ENCODE data around the gene OR9Q1.

The OR9Q1 gene, protein sequence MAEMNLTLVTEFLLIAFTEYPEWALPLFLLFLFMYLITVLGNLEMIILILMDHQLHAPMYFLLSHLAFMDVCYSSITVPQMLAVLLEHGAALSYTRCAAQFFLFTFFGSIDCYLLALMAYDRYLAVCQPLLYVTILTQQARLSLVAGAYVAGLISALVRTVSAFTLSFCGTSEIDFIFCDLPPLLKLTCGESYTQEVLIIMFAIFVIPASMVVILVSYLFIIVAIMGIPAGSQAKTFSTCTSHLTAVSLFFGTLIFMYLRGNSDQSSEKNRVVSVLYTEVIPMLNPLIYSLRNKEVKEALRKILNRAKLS

DNA sequence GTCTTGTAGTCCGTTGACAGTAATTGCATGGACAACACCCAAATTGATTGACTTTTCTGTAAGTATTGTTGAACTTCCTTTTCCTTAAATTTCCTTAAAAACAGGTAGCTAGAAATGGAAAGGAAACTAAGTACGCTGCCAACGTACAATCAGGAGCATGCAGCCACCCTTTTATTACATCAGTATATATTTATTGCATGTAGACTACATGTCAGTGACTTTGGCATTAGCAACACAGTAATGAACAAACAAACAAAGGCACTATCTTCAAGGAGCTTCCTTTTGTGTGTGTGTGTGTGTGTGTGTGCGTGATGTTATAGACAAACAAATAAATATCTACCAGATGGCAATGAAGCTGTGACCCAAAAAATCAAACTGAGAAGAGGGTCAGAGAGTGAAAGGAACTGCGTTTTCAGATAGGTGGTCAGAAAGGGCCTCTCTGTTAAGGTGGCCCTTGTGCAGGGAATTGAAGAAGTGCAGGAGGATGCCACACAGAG, at the start of gene OR9Q1:
TSS of gene OR9Q1 (plus strand) at position 447 of the 497 bp plus-strand sequence. CDS start 155,564 bp downstream, outside the sequence.
- Histone ChIP-seq H3K9ac (no peak within 1 kb of the TSS), H3K9me3 (replicated peaks in 1 of 11) (no peaks in the 10 kb centered on the region), H3K4me1 (no peaks in the 10 kb centered on the region), H3K27ac (no peak within 1 kb of the TSS), H3K27me3 (no peaks in the 10 kb centered on the region), H4K20me1 (no peaks in the 10 kb centered on the region), H3K4me2 (no peak within 1 kb of the TSS), H3K4me3 (no peak within 1 kb of the TSS), H3K36me3 (no peaks in the 10 kb centered on the region)
- TF ChIP-seq Cebpa-rat (IDR thresholded peaks at IDR 0.05): no peak

DNA sequence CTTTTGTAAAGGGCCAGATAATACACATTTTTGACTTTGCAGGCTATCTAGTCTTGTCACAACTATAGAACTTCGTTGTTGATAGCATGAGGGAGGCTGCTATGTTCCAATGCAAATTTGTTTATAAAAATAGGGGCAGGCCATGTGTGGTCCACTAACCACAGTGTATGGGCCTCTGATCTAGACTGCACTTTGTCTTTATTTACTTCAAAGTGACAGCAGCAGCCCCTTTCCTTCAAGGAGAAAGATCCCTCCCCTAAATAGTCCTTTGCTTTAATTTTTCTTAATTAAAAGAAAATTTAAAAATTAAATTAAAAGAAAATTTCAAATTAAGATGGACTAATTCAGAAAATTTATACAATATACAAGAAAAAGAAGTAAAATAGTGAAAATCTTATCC, 49.5 kb upstream of the OR9Q1 start:
- no peaks in the 10 kb centered on the region for H3K27me3 ChIP-seq
- no peaks in the 10 kb centered on the region for H4K20me1 ChIP-seq
- no peak overlapping the region for H3K9ac ChIP-seq
- no peaks in the 10 kb centered on the region; a peak in 1 of 22 replicates for H3K9me3 ChIP-seq (replicated peaks in 1 of 11)
- TF ChIP-seq Cebpa-rat (IDR thresholded peaks at IDR 0.05): no peak
- no peak overlapping the region for H3K4me2 ChIP-seq
- no peaks in the 10 kb centered on the region for H3K36me3 ChIP-seq
- H3K27ac ChIP-seq: no peak overlapping the region
- H3K4me3 ChIP-seq: no peak overlapping the region
- peaks cover 0 to 13% (median 3%) of the 10 kb centered on the region in 10 experiments; a peak in 9 of 20 replicates for H3K4me1 ChIP-seq

DNA sequence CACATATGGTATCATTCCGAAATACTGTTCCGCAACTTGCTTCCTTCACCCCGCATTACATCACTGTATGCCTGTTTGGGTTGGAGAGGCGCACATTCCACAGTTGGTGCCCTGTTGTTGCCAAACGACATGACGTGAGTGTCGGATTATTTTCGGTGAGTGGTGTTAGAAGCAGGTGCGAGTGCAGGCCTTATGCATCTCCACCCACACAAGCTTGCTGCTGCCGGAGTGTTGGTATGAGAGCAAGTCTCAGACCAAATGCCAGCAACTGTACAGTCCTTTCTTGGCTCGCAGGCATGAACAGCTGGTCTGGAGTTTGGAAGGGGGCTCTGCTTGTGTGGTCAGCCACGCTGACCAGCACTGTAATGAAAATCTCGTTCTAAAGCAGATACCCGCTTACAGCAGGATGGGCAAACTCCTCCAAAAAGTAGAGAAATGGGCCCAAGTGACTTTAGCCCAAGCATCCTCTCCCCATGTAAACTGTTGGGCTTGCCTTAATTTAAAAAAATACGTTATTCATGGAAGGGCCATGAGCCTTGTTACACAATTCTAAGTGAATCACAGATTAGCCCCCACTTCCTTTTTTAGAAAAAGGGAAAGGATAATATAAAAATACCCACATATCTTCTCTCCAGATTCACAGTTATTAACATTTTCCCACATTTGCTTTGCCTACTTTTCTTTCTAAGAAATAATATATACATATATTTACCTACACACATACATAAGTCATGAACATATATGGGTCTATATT, 48.7 kb upstream of the OR9Q1 start:
- no peak overlapping the region; a peak in 1 of 22 replicates for H3K9ac ChIP-seq
- H4K20me1 ChIP-seq: no peaks in the 10 kb centered on the region
- no peaks in the 10 kb centered on the region; a peak in 1 of 22 replicates for H3K9me3 ChIP-seq (replicated peaks in 1 of 11)
- peaks cover 0 to 13% (median 3%) of the 10 kb centered on the region in 10 experiments; a peak in 9 of 20 replicates for H3K4me1 ChIP-seq
- H3K4me2 ChIP-seq: peak overlapping the region in 5 of 11 experiments; percentile 38 to 72 (median 62); a peak in 9 of 22 replicates
- TF ChIP-seq Cebpa-rat (IDR thresholded peaks at IDR 0.05): no peak
- H3K36me3 ChIP-seq: no peaks in the 10 kb centered on the region
- H3K27ac ChIP-seq: peak overlapping the region in 3 of 11 experiments; percentile 22 to 48 (median 24); a peak in 4 of 22 replicates
- H3K27me3 ChIP-seq: no peaks in the 10 kb centered on the region
- no peak overlapping the region for H3K4me3 ChIP-seq

DNA sequence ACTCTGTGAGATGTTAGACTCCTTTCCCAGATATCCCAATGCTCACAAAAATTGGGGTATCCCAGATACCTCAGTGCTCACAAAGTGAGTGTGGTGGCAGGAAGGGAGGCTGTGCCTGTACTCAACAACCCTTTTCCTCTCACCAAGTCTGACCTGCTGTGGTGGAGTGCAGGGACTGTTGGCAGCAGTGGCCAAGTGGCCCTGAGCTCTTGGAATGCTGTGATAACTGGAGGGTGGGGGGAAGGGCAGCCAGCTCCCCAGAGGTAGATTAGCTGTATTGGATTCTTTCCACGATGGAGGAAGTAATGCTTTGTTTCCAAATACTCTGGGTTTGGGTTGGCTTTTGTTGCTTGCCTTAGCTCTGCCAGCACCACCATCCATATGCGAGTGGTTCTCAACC, 46.0 kb upstream of the OR9Q1 start:
- Histone ChIP-seq H3K4me1 (peaks cover 0 to 13% (median 3%) of the 10 kb centered on the region in 10 experiments; a peak in 9 of 20 replicates), H4K20me1 (no peaks in the 10 kb centered on the region), H3K36me3 (no peaks in the 10 kb centered on the region), H3K4me2 (no peak overlapping the region), H3K27me3 (no peaks in the 10 kb centered on the region), H3K9me3 (replicated peaks in 1 of 11) (no peaks in the 10 kb centered on the region; a peak in 1 of 22 replicates), H3K27ac (no peak overlapping the region), H3K9ac (no peak overlapping the region), H3K4me3 (no peak overlapping the region)
- TF ChIP-seq Cebpa-rat (IDR thresholded peaks at IDR 0.05): no peak

DNA sequence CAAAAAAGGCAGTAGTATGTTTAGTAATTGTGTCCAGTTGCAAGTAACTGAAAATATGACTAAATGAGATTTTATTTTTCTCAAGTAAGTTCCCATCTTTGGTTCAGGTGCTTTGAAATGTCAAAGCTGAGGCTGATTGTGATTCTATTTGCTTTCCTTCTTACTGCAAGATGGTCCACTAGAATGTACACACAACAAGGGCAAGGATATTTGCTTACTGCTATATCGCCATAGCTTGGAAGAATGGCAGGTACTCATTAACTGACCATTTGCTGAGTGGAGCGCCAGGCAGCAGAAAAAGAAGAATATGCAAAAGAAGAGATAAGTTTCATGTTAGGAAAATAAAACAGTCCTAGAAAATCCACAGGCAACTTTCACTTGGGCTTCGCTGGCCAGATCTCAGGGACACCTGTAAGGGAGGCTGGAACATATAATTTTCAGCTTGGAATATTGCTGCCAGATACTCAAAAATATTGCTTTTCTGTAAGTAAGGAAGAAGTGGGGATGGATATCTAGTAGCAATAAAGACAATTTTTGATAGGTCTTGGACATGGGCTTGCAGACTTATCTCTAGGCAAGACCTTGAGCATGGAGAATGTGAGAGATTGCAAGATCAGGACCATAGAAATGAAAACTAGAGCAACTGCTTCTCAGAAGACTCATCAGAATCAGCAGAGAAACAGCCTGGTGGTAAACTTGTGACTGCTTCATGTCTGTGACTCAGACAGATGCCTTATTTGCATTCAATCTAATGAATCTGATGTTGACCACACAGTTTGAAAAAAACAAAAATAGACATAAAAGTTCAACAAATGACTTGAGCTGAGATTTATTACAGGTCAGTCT, 44.8 kb upstream of the OR9Q1 start:
- no peaks in the 10 kb centered on the region for H3K27me3 ChIP-seq
- no peak overlapping the region for H3K4me3 ChIP-seq
- H3K27ac ChIP-seq: no peak overlapping the region
- no peaks in the 10 kb centered on the region for H4K20me1 ChIP-seq
- no peak overlapping the region for H3K9ac ChIP-seq
- TF ChIP-seq Cebpa-rat (IDR thresholded peaks at IDR 0.05): no peak
- no peak overlapping the region for H3K4me2 ChIP-seq
- no peaks in the 10 kb centered on the region for H3K36me3 ChIP-seq
- H3K4me1 ChIP-seq: peaks cover 0 to 8% (median 3%) of the 10 kb centered on the region in 10 experiments; a peak in 9 of 20 replicates
- H3K9me3 ChIP-seq (replicated peaks in 1 of 11): no peaks in the 10 kb centered on the region; a peak in 1 of 22 replicates

GRCh38 chr11:57979532-57980079, 44.1 kb upstream of the OR9Q1 start:
- Histone ChIP-seq H3K27ac (no peak overlapping the region), H3K4me3 (no peak overlapping the region), H3K36me3 (no peaks in the 10 kb centered on the region), H3K4me1 (peaks cover 0 to 8% (median 3%) of the 10 kb centered on the region in 10 experiments; a peak in 9 of 20 replicates), H3K9me3 (replicated peaks in 1 of 11) (no peaks in the 10 kb centered on the region; a peak in 1 of 22 replicates), H4K20me1 (no peaks in the 10 kb centered on the region), H3K4me2 (no peak overlapping the region), H3K9ac (no peak overlapping the region), H3K27me3 (no peaks in the 10 kb centered on the region)
- TF ChIP-seq Cebpa-rat (IDR thresholded peaks at IDR 0.05): no peak

GRCh38 chr11:57980201-57980600, 43.5 kb upstream of the OR9Q1 start:
- no peak overlapping the region for H3K4me2 ChIP-seq
- peaks cover 0 to 2% (median under 1%) of the 10 kb centered on the region in 10 experiments; a peak in 7 of 20 replicates for H3K4me1 ChIP-seq
- no peak overlapping the region for H3K4me3 ChIP-seq
- no peaks in the 10 kb centered on the region for H3K36me3 ChIP-seq
- no peaks in the 10 kb centered on the region for H4K20me1 ChIP-seq
- no peak overlapping the region for H3K27ac ChIP-seq
- no peaks in the 10 kb centered on the region for H3K27me3 ChIP-seq
- TF ChIP-seq Cebpa-rat (IDR thresholded peaks at IDR 0.05): no peak
- H3K9ac ChIP-seq: no peak overlapping the region
- no peaks in the 10 kb centered on the region; a peak in 1 of 22 replicates for H3K9me3 ChIP-seq (replicated peaks in 1 of 11)

- H3K27ac ChIP-seq: no peak overlapping the region
These were observed 42.1 kb upstream of the OR9Q1 start for GRCh38 chr11:57981536-57981935.

More at GRCh38 chr11:57981536-57981935, 42.1 kb upstream of the OR9Q1 start:
- no peak overlapping the region for H3K4me3 ChIP-seq
- no peaks in the 10 kb centered on the region for H3K27me3 ChIP-seq
- H3K9me3 ChIP-seq (replicated peaks in 1 of 11): no peaks in the 10 kb centered on the region
- no peaks in the 10 kb centered on the region for H4K20me1 ChIP-seq
- no peak; a peak in 1 of 22 replicates for TF ChIP-seq Cebpa-rat (IDR thresholded peaks at IDR 0.05)
- H3K9ac ChIP-seq: no peak overlapping the region
- no peaks in the 10 kb centered on the region for H3K36me3 ChIP-seq
- no peak overlapping the region for H3K4me2 ChIP-seq
- no peaks in the 10 kb centered on the region for H3K4me1 ChIP-seq
